HepG2 (cell line): ENCODE data around the gene DCUN1D2. TPM values are rescaled to one million over a fixed set of nuclear protein-coding genes. Genes with fewer than 3 reads are reported as not detected.

ENCODE experiments used
- ARID3A ChIP-seq: IDR thresholded peaks from 2 replicates; pipeline ENCODE4 v1.6.1; 2012; ENCODE audit warnings: low read depth, low read length, improper control_type of control experiment
- ATF5 ChIP-seq: sonication (generic); formaldehyde crosslinking; IDR thresholded peaks from 2 replicates; pipeline ENCODE4 v1.4.0; 2020; ENCODE audit warnings: mild to moderate bottlenecking, low read depth, missing genetic modification reagents
- CREB3 ChIP-seq: sonication (generic); formaldehyde crosslinking; IDR thresholded peaks from 2 replicates; pipeline ENCODE4 v1.5.0; 2020; ENCODE audit warnings: missing genetic modification reagents
- HNRNPK ChIP-seq: fragments of 200-400 bp; formaldehyde crosslinking; IDR thresholded peaks from 2 replicates; pipeline ENCODE4 v1.6.1; 2018; ENCODE audit warnings: low read length, low read depth, moderate library complexity, mild to moderate bottlenecking; ENCODE audit not compliant: poor library complexity, severe bottlenecking
- MAFG ChIP-seq: sonication (generic); formaldehyde crosslinking; IDR thresholded peaks from 2 replicates; pipeline ENCODE4 v1.5.1; 2020; ENCODE audit warnings: mild to moderate bottlenecking, missing genetic modification reagents
- MBD4 ChIP-seq: IDR thresholded peaks from 2 replicates; pipeline ENCODE4 v1.6.1; 2012; ENCODE audit warnings: low read length, inconsistent platforms, borderline replicate concordance
- NFYC ChIP-seq: IDR thresholded peaks from 2 replicates; pipeline ENCODE4 v1.6.1; 2016; ENCODE audit warnings: missing genetic modification reagents, missing compliant biosample characterization
- RAD21 ChIP-seq: fragments of 450-650 bp; formaldehyde crosslinking; IDR thresholded peaks from 2 replicates; pipeline ENCODE4 v1.5.0; 2020; ENCODE audit warnings: mild to moderate bottlenecking
- SKI ChIP-seq: fragments of 450-650 bp; IDR thresholded peaks from one replicate; pipeline ENCODE4 v1.6.1; 2018; ENCODE audit warnings: mild to moderate bottlenecking; ENCODE audit not compliant: partially characterized antibody
- SMAD9 ChIP-seq: sonication (generic); formaldehyde crosslinking; IDR thresholded peaks from 2 replicates; pipeline ENCODE4 v1.5.1; 2020; ENCODE audit warnings: mild to moderate bottlenecking, missing genetic modification reagents
- SOX6 ChIP-seq, 2 experiments: fragments of 450-650 bp in 1 of 2; sonication (generic) in 1 of 2; formaldehyde crosslinking in 1 of 2; IDR thresholded peaks; 2 replicates each; pipeline versions ENCODE4 v1.4.0 to v1.6.1; 2017 to 2020; ENCODE audit warnings: antibody characterized with exemption in 1 of 2, mild to moderate bottlenecking in 1 of 2, missing genetic modification reagents in 1 of 2
- TGIF2 ChIP-seq: IDR thresholded peaks from 2 replicates; pipeline ENCODE4 v1.6.1; 2016; ENCODE audit warnings: control low read depth, missing compliant biosample characterization
- YEATS2 ChIP-seq: sonication (generic); formaldehyde crosslinking; IDR thresholded peaks from 2 replicates; pipeline ENCODE4 v1.4.0; 2020; ENCODE audit warnings: missing genetic modification reagents, borderline replicate concordance
- ZEB1 ChIP-seq: IDR thresholded peaks from 2 replicates; pipeline ENCODE4 v1.6.1; 2012; ENCODE audit warnings: mild to moderate bottlenecking, low read depth, inconsistent platforms; ENCODE audit not compliant: insufficient replicate concordance
- ZFP82 ChIP-seq: sonication (generic); formaldehyde crosslinking; IDR thresholded peaks from 2 replicates; pipeline ENCODE4 v1.5.1; 2020; ENCODE audit warnings: mild to moderate bottlenecking, missing genetic modification reagents, borderline replicate concordance
- ZNF121 ChIP-seq: sonication (generic); formaldehyde crosslinking; IDR thresholded peaks from 2 replicates; pipeline ENCODE4 v1.5.0; 2020; ENCODE audit warnings: mild to moderate bottlenecking, missing genetic modification reagents
- ZNF414 ChIP-seq: sonication (generic); formaldehyde crosslinking; IDR thresholded peaks from 2 replicates; pipeline ENCODE4 v1.5.0; 2020; ENCODE audit warnings: missing genetic modification reagents
- ZNF543 ChIP-seq: sonication (generic); formaldehyde crosslinking; IDR thresholded peaks from 2 replicates; pipeline ENCODE4 v1.4.0; 2020; ENCODE audit warnings: mild to moderate bottlenecking, missing genetic modification reagents
- ZNF672 ChIP-seq: sonication (generic); formaldehyde crosslinking; IDR thresholded peaks from 2 replicates; pipeline ENCODE4 v1.8.1; 2022; ENCODE audit warnings: missing genetic modification reagents
- ZNF724P ChIP-seq: sonication (generic); formaldehyde crosslinking; IDR thresholded peaks from 2 replicates; pipeline ENCODE4 v1.8.0; 2022; ENCODE audit warnings: missing genetic modification reagents, borderline replicate concordance
- ZNF737 ChIP-seq: sonication (generic); formaldehyde crosslinking; IDR thresholded peaks from 2 replicates; pipeline ENCODE4 v1.5.0; 2020; ENCODE audit warnings: missing genetic modification reagents, mild to moderate bottlenecking, borderline replicate concordance
- ZNF777 ChIP-seq: sonication (generic); formaldehyde crosslinking; IDR thresholded peaks from 2 replicates; pipeline ENCODE4 v1.4.0; 2020; ENCODE audit warnings: missing genetic modification reagents
- ZSCAN22 ChIP-seq: sonication (generic); formaldehyde crosslinking; IDR thresholded peaks from 2 replicates; pipeline ENCODE4 v1.4.0; 2020; ENCODE audit warnings: mild to moderate bottlenecking, missing genetic modification reagents
- polyA plus RNA-seq, 8 experiments: library from polyadenylated mRNA; depleted of rRNA in 3 of 8; stranded (reverse) in 7 of 8; unstranded in 1 of 8; fragments of >200 nt; fragmentation: Illumina TruSeq in 4 of 8; extraction: Trizol in 4 of 8; gene quantifications; 2 replicates each; pipeline versions ENCODE4 v1.2.1 to v1.2.3, GENCODE V29; 2011 to 2016; ENCODE audit warnings: low read depth in 4 of 8, missing spikeins in 1 of 8, mixed read lengths in 1 of 8; ENCODE audit not compliant: insufficient read depth in 1 of 8
- total RNA-seq, 5 experiments: library from RNA; depleted of rRNA; stranded (reverse); fragments of >200 nt; fragmentation: Illumina TruSeq; extraction: Trizol; gene quantifications; 2 replicates each; pipeline ENCODE4 v1.2.3, GENCODE V29; 2016; ENCODE audit warnings: low read depth in 1 of 5
- TF ChIP-seq, protein P1 (sequence below): sonication (generic); formaldehyde crosslinking; IDR thresholded peaks from 2 replicates; pipeline ENCODE4 v1.5.0; 2020; ENCODE audit warnings: missing genetic modification reagents
- TF ChIP-seq, protein P2 (sequence below): sonication (generic); formaldehyde crosslinking; IDR thresholded peaks from 2 replicates; pipeline ENCODE4 v1.5.0; 2020; ENCODE audit warnings: mild to moderate bottlenecking, missing genetic modification reagents, moderate library complexity

The DCUN1D2 gene
- total and polyA plus RNA-seq, 2 of the 13 experiments (the other 11 are each of a cell fraction or from before 2014, with no cell fraction given) = 9.1 to 9.6 TPM

DNA sequence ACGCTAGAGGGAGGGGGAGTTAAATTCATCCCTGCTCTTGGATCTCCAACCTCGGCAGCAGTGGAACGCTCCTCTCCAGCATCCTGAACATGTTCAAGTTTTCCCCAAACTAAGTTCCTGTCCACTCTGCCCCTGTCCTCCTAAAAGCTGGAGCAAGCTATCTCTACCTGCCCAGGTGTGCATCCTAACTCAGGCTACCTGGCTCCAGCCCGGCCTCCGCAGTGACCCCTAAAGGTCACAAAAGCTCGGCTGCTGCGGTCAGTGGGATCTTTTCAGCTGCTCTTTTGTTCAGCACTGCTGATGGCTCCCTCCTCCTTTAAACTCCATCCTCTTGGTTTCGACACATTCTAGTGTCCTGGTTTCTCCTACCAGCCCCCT, 1.4 kb downstream of the DCUN1D2 start (continued):
- no peak for TF ChIP-seq ZNF777 (CRISPR knock-in tag)
- TF ChIP-seq ZNF121 = peak; percentile 17; the same call in 1 of the 2 replicates
- TF ChIP-seq CREB3 (CRISPR knock-in tag) = no peak
- TF ChIP-seq, protein P1, sequence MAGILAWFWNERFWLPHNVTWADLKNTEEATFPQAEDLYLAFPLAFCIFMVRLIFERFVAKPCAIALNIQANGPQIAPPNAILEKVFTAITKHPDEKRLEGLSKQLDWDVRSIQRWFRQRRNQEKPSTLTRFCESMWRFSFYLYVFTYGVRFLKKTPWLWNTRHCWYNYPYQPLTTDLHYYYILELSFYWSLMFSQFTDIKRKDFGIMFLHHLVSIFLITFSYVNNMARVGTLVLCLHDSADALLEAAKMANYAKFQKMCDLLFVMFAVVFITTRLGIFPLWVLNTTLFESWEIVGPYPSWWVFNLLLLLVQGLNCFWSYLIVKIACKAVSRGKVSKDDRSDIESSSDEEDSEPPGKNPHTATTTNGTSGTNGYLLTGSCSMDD = no peak
- no peak for TF ChIP-seq ZSCAN22
- TF ChIP-seq ZNF737 (CRISPR knock-in tag) = no peak
- TF ChIP-seq RAD21 (CRISPR knock-in tag) = no peak
- TF ChIP-seq MBD4 = no peak
- no peak for TF ChIP-seq ATF5 (CRISPR knock-in tag)
- no peak for TF ChIP-seq ZNF724P (CRISPR knock-in tag)
- TF ChIP-seq ZEB1 = peak; percentile 98
- no peak for TF ChIP-seq ARID3A
- no peak for TF ChIP-seq YEATS2 (CRISPR knock-in tag)
- TF ChIP-seq SMAD9 (CRISPR knock-in tag) = no peak
- no peak for TF ChIP-seq HNRNPK
- TF ChIP-seq, protein P2, sequence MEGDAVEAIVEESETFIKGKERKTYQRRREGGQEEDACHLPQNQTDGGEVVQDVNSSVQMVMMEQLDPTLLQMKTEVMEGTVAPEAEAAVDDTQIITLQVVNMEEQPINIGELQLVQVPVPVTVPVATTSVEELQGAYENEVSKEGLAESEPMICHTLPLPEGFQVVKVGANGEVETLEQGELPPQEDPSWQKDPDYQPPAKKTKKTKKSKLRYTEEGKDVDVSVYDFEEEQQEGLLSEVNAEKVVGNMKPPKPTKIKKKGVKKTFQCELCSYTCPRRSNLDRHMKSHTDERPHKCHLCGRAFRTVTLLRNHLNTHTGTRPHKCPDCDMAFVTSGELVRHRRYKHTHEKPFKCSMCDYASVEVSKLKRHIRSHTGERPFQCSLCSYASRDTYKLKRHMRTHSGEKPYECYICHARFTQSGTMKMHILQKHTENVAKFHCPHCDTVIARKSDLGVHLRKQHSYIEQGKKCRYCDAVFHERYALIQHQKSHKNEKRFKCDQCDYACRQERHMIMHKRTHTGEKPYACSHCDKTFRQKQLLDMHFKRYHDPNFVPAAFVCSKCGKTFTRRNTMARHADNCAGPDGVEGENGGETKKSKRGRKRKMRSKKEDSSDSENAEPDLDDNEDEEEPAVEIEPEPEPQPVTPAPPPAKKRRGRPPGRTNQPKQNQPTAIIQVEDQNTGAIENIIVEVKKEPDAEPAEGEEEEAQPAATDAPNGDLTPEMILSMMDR (CRISPR knock-in tag) = peak; percentile 54
- TF ChIP-seq SKI = no peak
- TF ChIP-seq NFYC = no peak
- TF ChIP-seq ZNF543 (CRISPR knock-in tag) = no peak
- no peak for TF ChIP-seq ZNF672 (CRISPR knock-in tag)
- no peak for TF ChIP-seq SOX6 (IDR thresholded peaks at IDR 0.05)
- TF ChIP-seq SOX6 (CRISPR knock-in tag; IDR thresholded peaks at IDR 0.05) = 0 out of 2 replicates have a peak, but pooled peaks have one; percentile 19
- no peak for TF ChIP-seq TGIF2 (CRISPR knock-in tag)
- no peak for TF ChIP-seq MAFG (CRISPR knock-in tag)
- no peak for TF ChIP-seq ZNF414 (CRISPR knock-in tag)
- TF ChIP-seq ZFP82 (CRISPR knock-in tag) = no peak
- TF ChIP-seq, all 625 proteins: peak for 6
